ENCODE data around the gene SENP6. TPM values are rescaled to one million over a fixed set of nuclear protein-coding genes. Genes with fewer than 3 reads are reported as not detected.

Gene SENP6
- total and polyA plus RNA-seq, 9 of the 15 experiments (the other 6 are each of a cell fraction or from before 2014, with no cell fraction given) = 11.1 to 79.4 (median 46.8) TPM

DNA sequence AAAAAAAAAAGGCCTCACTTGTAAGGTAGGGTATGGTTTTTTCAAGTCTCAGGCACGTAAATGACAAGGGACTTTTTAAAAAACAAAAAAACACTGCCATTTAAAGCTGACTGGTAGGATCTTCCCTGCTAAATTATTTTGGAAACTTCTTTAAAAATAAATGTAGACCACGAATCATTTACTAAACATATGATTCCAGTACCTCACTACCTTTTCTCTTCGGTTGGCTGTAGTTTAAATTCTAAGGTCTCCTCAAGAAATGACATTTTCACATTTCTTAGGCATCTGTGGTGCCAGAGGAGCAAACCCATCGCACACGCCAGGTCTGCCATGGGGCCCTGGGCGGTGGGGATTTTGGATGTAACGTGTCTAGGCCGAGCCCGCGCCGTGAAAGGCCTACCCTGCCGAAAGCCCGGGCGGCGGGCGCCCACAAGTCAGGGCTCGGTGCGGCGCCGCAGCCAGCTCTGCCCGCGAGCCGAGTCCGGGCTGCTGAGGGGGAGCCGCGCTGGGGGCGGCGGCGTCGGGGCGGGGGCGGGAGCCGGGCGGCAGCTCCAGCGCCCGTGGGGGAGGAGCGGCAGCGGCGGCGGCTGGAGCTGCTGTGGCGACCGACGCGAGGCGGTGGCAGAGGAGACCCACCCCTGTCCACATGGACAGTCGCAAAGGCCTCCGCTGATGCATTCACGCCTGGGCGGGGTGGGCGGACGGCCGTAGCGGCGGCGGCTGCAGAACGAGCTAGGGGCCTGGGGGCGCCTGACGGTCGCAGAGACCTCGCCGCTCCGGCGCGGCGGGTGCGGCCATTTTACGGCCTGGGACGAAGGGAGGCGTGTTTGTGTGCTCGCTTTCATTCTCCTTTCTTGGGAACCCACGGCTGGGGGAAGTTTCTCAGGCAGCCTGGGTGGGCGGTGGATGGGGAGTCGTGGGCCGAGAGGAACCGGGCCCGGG, at the start of gene SENP6 (continued):
- TF ChIP-seq C11orf30 (IDR thresholded peaks at IDR 0.05; ENCODE audit: low read depth) (no peak), NONO (IDR thresholded peaks at IDR 0.05; ENCODE audit: low read depth in 2 of 2, low read length in 1 of 2) (peak in 1 of 2 experiments; percentile 93; a peak in 2 of 4 replicates), ZFP1 (CRISPR knock-in tag; IDR thresholded peaks at IDR 0.05) (no peak), BMI1 (IDR thresholded peaks at IDR 0.05; ENCODE audit: low read length) (no peak), MBD2 (IDR thresholded peaks at IDR 0.05; ENCODE audit: borderline replicate concordance, low read depth) (peak; percentile 53; the same call in 1 of the 2 replicates), RB1 (IDR thresholded peaks at IDR 0.05; ENCODE audit: low read depth) (no peak), MCM7 (IDR thresholded peaks at IDR 0.05) (no peak), CBFA2T3 (IDR thresholded peaks at IDR 0.05) (no peak), TOE1 (IDR thresholded peaks at IDR 0.05; ENCODE audit: borderline replicate concordance) (no peak; the same call in 1 of the 2 replicates), TOE1 (CRISPR knock-in tag; IDR thresholded peaks at IDR 0.05; ENCODE audit: borderline replicate concordance, low read depth) (no peak), TARDBP (IDR thresholded peaks at IDR 0.05) (no peak), MCM5 (IDR thresholded peaks at IDR 0.05; ENCODE audit: low read depth) (no peak), ZZZ3 (IDR thresholded peaks at IDR 0.05) (no peak), NFATC3 (IDR thresholded peaks at IDR 0.05) (no peak)
- TF ChIP-seq, protein P1, sequence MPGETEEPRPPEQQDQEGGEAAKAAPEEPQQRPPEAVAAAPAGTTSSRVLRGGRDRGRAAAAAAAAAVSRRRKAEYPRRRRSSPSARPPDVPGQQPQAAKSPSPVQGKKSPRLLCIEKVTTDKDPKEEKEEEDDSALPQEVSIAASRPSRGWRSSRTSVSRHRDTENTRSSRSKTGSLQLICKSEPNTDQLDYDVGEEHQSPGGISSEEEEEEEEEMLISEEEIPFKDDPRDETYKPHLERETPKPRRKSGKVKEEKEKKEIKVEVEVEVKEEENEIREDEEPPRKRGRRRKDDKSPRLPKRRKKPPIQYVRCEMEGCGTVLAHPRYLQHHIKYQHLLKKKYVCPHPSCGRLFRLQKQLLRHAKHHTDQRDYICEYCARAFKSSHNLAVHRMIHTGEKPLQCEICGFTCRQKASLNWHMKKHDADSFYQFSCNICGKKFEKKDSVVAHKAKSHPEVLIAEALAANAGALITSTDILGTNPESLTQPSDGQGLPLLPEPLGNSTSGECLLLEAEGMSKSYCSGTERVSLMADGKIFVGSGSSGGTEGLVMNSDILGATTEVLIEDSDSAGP (CRISPR knock-in tag; IDR thresholded peaks at IDR 0.05) = no peak; the same call in 1 of the 2 replicates
- TF ChIP-seq, protein P2, sequence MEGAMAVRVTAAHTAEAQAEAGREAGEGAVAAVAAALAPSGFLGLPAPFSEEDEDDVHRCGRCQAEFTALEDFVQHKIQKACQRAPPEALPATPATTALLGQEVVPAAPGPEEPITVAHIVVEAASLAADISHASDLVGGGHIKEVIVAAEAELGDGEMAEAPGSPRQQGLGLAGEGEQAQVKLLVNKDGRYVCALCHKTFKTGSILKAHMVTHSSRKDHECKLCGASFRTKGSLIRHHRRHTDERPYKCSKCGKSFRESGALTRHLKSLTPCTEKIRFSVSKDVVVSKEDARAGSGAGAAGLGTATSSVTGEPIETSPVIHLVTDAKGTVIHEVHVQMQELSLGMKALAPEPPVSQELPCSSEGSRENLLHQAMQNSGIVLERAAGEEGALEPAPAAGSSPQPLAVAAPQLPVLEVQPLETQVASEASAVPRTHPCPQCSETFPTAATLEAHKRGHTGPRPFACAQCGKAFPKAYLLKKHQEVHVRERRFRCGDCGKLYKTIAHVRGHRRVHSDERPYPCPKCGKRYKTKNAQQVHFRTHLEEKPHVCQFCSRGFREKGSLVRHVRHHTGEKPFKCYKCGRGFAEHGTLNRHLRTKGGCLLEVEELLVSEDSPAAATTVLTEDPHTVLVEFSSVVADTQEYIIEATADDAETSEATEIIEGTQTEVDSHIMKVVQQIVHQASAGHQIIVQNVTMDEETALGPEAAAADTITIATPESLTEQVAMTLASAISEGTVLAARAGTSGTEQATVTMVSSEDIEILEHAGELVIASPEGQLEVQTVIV (CRISPR knock-in tag; IDR thresholded peaks at IDR 0.05; ENCODE audit: borderline replicate concordance) = no peak
- TF ChIP-seq, protein P3, sequence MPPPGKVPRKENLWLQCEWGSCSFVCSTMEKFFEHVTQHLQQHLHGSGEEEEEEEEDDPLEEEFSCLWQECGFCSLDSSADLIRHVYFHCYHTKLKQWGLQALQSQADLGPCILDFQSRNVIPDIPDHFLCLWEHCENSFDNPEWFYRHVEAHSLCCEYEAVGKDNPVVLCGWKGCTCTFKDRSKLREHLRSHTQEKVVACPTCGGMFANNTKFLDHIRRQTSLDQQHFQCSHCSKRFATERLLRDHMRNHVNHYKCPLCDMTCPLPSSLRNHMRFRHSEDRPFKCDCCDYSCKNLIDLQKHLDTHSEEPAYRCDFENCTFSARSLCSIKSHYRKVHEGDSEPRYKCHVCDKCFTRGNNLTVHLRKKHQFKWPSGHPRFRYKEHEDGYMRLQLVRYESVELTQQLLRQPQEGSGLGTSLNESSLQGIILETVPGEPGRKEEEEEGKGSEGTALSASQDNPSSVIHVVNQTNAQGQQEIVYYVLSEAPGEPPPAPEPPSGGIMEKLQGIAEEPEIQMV (tag; conservative IDR thresholded peaks at IDR 0.05; ENCODE audit: low read depth) = no peak

Data from K562 (cell line).